ENCODE results near the gene PLD1.

The PLD1 gene

DNA sequence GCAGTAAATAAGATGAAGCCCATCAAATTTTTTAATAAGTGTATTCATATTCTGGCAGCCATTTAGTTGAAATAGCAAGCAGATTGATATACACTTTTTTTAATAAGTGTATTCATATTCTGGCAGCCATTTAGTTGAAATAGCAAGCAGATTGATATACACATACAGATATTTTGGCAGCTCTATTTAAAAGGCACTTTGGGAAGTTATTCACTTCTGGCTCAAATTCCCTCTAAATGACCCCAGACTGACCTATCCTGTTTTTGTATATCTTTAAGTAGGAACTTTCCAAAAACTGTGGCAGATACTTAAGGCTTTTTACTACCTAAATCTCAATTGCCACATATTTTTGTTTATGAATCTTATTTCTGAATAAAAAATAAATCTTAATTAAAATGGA is 122.3 kb downstream of the PLD1 start:
- TF ChIP-seq TAF1 (IDR thresholded peaks at IDR 0.05; ENCODE audit: borderline replicate concordance, insufficient read depth, low read length) (no peak), POLR2AphosphoS5 (IDR thresholded peaks at IDR 0.05; ENCODE audit: low read depth, low read length) (no peak), FOXP2 (optimal IDR thresholded peaks at IDR 0.05; ENCODE audit: borderline replicate concordance, extremely low read depth, extremely low read length, insufficient read depth) (no peak), SIN3A (IDR thresholded peaks at IDR 0.05; ENCODE audit: borderline replicate concordance, insufficient read depth, low read length) (no peak)
- TF ChIP-seq, protein P1, sequence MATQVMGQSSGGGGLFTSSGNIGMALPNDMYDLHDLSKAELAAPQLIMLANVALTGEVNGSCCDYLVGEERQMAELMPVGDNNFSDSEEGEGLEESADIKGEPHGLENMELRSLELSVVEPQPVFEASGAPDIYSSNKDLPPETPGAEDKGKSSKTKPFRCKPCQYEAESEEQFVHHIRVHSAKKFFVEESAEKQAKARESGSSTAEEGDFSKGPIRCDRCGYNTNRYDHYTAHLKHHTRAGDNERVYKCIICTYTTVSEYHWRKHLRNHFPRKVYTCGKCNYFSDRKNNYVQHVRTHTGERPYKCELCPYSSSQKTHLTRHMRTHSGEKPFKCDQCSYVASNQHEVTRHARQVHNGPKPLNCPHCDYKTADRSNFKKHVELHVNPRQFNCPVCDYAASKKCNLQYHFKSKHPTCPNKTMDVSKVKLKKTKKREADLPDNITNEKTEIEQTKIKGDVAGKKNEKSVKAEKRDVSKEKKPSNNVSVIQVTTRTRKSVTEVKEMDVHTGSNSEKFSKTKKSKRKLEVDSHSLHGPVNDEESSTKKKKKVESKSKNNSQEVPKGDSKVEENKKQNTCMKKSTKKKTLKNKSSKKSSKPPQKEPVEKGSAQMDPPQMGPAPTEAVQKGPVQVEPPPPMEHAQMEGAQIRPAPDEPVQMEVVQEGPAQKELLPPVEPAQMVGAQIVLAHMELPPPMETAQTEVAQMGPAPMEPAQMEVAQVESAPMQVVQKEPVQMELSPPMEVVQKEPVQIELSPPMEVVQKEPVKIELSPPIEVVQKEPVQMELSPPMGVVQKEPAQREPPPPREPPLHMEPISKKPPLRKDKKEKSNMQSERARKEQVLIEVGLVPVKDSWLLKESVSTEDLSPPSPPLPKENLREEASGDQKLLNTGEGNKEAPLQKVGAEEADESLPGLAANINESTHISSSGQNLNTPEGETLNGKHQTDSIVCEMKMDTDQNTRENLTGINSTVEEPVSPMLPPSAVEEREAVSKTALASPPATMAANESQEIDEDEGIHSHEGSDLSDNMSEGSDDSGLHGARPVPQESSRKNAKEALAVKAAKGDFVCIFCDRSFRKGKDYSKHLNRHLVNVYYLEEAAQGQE (IDR thresholded peaks at IDR 0.05; ENCODE audit: insufficient read depth in 1 of 2, low read depth in 2 of 2, low read length in 2 of 2): no peak

DNA sequence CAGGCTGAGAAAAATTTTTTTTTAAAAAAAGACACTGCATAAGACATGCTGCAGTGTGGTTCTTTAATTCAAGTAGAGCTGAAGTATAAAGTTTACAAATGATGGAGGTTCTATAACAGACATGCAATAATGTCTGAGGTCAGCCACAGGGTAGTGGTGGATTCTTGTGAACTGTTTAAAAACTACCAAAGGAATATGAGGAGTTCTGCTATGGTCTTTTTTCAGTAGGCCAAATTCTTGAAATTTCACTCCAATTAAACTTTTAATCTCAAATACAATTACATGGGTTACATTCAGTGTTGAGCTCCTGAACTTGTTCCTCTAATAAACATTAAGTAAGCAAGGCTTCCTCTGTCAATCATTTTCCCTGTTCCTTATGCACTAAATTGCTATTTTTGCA is 122.7 kb downstream of the PLD1 start:
- TF ChIP-seq SIN3A (IDR thresholded peaks at IDR 0.05; ENCODE audit: borderline replicate concordance, insufficient read depth, low read length): no peak
- no peak for TF ChIP-seq TAF1 (IDR thresholded peaks at IDR 0.05; ENCODE audit: borderline replicate concordance, insufficient read depth, low read length)
- TF ChIP-seq POLR2AphosphoS5 (IDR thresholded peaks at IDR 0.05; ENCODE audit: low read depth, low read length): no peak
- TF ChIP-seq FOXP2 (optimal IDR thresholded peaks at IDR 0.05; ENCODE audit: borderline replicate concordance, extremely low read depth, extremely low read length, insufficient read depth): no peak
- TF ChIP-seq, protein P1 (IDR thresholded peaks at IDR 0.05; ENCODE audit: insufficient read depth in 1 of 2, low read depth in 2 of 2, low read length in 2 of 2): no peak

DNA sequence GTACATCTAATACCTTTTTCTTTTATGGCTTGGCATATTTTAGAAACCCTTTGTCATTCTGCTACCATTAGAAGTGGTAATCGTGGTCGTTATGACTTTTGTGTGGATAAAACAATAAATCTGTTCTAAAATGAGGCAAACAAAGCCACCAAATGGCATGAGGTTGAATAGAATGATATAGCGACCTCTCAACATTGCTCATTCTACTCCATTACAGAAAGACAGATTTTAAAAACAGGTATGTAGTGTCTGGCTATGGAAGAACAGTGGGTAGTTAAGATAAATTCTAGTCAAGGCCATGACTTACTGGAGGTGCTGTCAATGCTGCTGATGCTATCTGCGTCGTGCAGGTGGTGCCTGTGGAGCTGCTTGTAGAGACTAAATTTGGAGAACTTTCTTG is 123.2 kb downstream of the PLD1 start:
- TF ChIP-seq, protein P1 (IDR thresholded peaks at IDR 0.05; ENCODE audit: insufficient read depth in 1 of 2, low read depth in 2 of 2, low read length in 2 of 2): no peak
- TF ChIP-seq SIN3A (IDR thresholded peaks at IDR 0.05; ENCODE audit: borderline replicate concordance, insufficient read depth, low read length) (no peak), TAF1 (IDR thresholded peaks at IDR 0.05; ENCODE audit: borderline replicate concordance, insufficient read depth, low read length) (no peak), FOXP2 (optimal IDR thresholded peaks at IDR 0.05; ENCODE audit: borderline replicate concordance, extremely low read depth, extremely low read length, insufficient read depth) (no peak), POLR2AphosphoS5 (IDR thresholded peaks at IDR 0.05; ENCODE audit: low read depth, low read length) (no peak)

DNA sequence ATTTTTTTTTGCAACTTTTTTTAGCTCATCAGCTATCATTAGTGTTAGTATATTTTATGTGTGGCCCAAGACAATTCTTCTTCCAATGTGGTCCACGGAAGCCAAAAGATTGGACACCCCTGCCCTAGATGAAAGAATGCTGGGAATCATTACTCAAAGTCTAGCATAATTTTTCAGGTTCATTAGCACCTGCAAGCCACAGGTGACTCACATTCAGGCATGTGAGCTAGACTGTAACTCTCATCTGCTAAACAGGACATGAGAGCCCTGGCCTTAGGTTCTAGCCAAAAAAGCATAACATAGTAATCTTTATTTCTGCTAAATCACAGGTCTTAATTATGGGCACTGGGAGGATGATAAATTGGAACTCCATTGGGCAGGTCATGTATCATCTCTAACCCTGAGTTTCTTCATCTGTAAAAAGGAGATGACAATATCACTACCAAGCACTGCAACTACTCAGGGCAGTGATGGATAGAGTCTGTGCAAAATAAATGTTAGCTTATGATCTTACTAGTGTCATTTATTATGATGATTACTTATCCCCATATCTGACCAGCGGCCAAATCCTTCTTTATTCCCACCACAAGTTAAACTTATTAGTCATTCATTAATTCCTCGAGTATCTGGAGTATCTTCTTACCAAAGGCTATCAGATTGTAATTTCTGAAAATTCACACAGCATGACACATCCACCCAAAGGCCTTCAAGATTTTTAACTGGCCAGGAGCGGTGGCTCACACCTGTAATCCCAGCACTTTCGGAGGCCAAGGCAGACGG is 125.0 kb downstream of the PLD1 start:
- TF ChIP-seq SIN3A (IDR thresholded peaks at IDR 0.05; ENCODE audit: borderline replicate concordance, insufficient read depth, low read length) (no peak), POLR2AphosphoS5 (IDR thresholded peaks at IDR 0.05; ENCODE audit: low read depth, low read length) (no peak), TAF1 (IDR thresholded peaks at IDR 0.05; ENCODE audit: borderline replicate concordance, insufficient read depth, low read length) (no peak), FOXP2 (optimal IDR thresholded peaks at IDR 0.05; ENCODE audit: borderline replicate concordance, extremely low read depth, extremely low read length, insufficient read depth) (no peak)
- TF ChIP-seq, protein P1 (IDR thresholded peaks at IDR 0.05; ENCODE audit: insufficient read depth in 1 of 2, low read depth in 2 of 2, low read length in 2 of 2): no peak
